CD14-positive monocyte (primary cell): ENCODE data around the gene UBASH3B. TPM values are rescaled to one million over a fixed set of nuclear protein-coding genes. Genes with fewer than 3 reads are reported as not detected.

Source experiments
- DNase-seq, 3 donors: peaks; one replicate each; pipeline ENCODE4 v3.0.0-alpha.2; 2011 to 2022
- H2AFZ ChIP-seq: 2 replicates; pipeline ENCODE4 v1.6.0; 2012; ENCODE audit warnings: mild to moderate bottlenecking, low read depth, low read length, inconsistent platforms; ENCODE audit not compliant: insufficient read depth, poor library complexity, severe bottlenecking
- H3K27ac ChIP-seq, 2 donors: 1 replicate in 1 of 2; 2 replicates in 1 of 2; pipeline ENCODE4 v1.5.1; 2012 to 2013; ENCODE audit warnings: low read length in 2 of 2, control low read depth in 1 of 2, inconsistent platforms in 1 of 2, low read depth in 1 of 2, mild to moderate bottlenecking in 1 of 2
- H3K27me3 ChIP-seq, 2 donors: one replicate each; pipeline versions ENCODE4 v1.6.0 to v1.6.1; 2011 to 2013; ENCODE audit warnings: low read length in 2 of 2; ENCODE audit not compliant: control insufficient read depth in 2 of 2, insufficient read depth in 2 of 2
- H3K36me3 ChIP-seq, 2 donors: replicated peaks in 1 of 2; 1 replicate in 1 of 2; 2 replicates in 1 of 2; pipeline versions ENCODE4 v1.5.1 to v1.6.1; 2012 to 2013; ENCODE audit warnings: low read length in 2 of 2, control low read depth in 1 of 2, inconsistent platforms in 1 of 2, mild to moderate bottlenecking in 1 of 2; ENCODE audit not compliant: insufficient read depth in 2 of 2, control insufficient read depth in 1 of 2
- H3K4me1 ChIP-seq, 2 donors: 1 replicate in 1 of 2; 2 replicates in 1 of 2; pipeline versions ENCODE4 v1.5.1 to v1.6.1; 2012 to 2013; ENCODE audit warnings: low read length in 2 of 2, control low read depth in 1 of 2, inconsistent platforms in 1 of 2, mild to moderate bottlenecking in 1 of 2, moderate library complexity in 1 of 2; ENCODE audit not compliant: insufficient read depth in 2 of 2, control insufficient read depth in 1 of 2
- H3K4me2 ChIP-seq: replicated peaks from 2 replicates; pipeline ENCODE3; 2012; ENCODE audit warnings: low read length, moderate library complexity, mild to moderate bottlenecking; ENCODE audit not compliant: poor library complexity, severe bottlenecking; ENCODE audit errors: extremely low read depth
- H3K4me3 ChIP-seq, 3 experiments: fragments of 200-600 bp in 1 of 3; sonication (generic) in 1 of 3; replicated peaks in 1 of 3; 1 replicate in 2 of 3; 2 replicates in 1 of 3; pipeline ENCODE4 v1.5.1; 2011 to 2013; ENCODE audit warnings: low read length in 3 of 3, mild to moderate bottlenecking in 3 of 3, control low read depth in 2 of 3, low read depth in 2 of 3, inconsistent platforms in 1 of 3, moderate library complexity in 1 of 3
- H3K79me2 ChIP-seq: 2 replicates; pipeline ENCODE4 v1.6.0; 2012; ENCODE audit warnings: mild to moderate bottlenecking, control low read depth, inconsistent platforms, low read length, moderate library complexity; ENCODE audit not compliant: insufficient read depth
- H3K9ac ChIP-seq: 2 replicates; pipeline ENCODE4 v1.6.0; 2017; ENCODE audit warnings: low read length, mild to moderate bottlenecking; ENCODE audit not compliant: insufficient read depth, poor library complexity, severe bottlenecking
- H3K9me3 ChIP-seq, 2 donors: replicated peaks in 1 of 2; 1 replicate in 1 of 2; 2 replicates in 1 of 2; pipeline versions ENCODE4 v1.5.1 to v1.6.1; 2012 to 2013; ENCODE audit warnings: low read length in 2 of 2, control low read depth in 1 of 2; ENCODE audit not compliant: control insufficient read depth in 1 of 2, insufficient read depth in 1 of 2
- H4K20me1 ChIP-seq: 2 replicates; pipeline ENCODE4 v1.6.0; 2012; ENCODE audit warnings: mild to moderate bottlenecking, low read length, control low read depth, moderate library complexity; ENCODE audit not compliant: insufficient read depth
- H3K27ac Mint-ChIP-seq, 7 donors: one replicate each; pipeline ENCODE4 v1.8.0; 2020; ENCODE audit warnings: mild to moderate bottlenecking in 7 of 7, mixed read lengths in 7 of 7, moderate library complexity in 6 of 7, inconsistent platforms in 2 of 7
- H3K27me3 Mint-ChIP-seq, 3 donors: one replicate each; pipeline ENCODE4 v1.8.0; 2021 to 2022; ENCODE audit warnings: low read depth in 3 of 3, mild to moderate bottlenecking in 3 of 3, mixed read lengths in 3 of 3, moderate library complexity in 3 of 3, inconsistent platforms in 1 of 3
- H3K36me3 Mint-ChIP-seq, 2 donors: one replicate each; pipeline ENCODE4 v1.8.0; 2020; ENCODE audit warnings: mixed read lengths in 2 of 2, inconsistent platforms in 1 of 2, mild to moderate bottlenecking in 1 of 2
- H3K4me1 Mint-ChIP-seq: one replicate; pipeline ENCODE4 v1.8.0; 2020; ENCODE audit warnings: mild to moderate bottlenecking, mixed read lengths
- H3K4me3 Mint-ChIP-seq, 2 donors: one replicate each; pipeline ENCODE4 v1.8.0; 2020; ENCODE audit warnings: mild to moderate bottlenecking in 2 of 2, mixed read lengths in 2 of 2, moderate library complexity in 1 of 2
- H3K9me3 Mint-ChIP-seq, 7 donors: one replicate each; pipeline ENCODE4 v1.8.0; 2020 to 2022; ENCODE audit warnings: mixed read lengths in 7 of 7, mild to moderate bottlenecking in 6 of 7, moderate library complexity in 6 of 7, inconsistent platforms in 2 of 7
- CTCF ChIP-seq: fragments of 200-600 bp; IDR thresholded peaks from one replicate; pipeline ENCODE4 v1.8.0; 2022; ENCODE audit warnings: antibody characterized with exemption, mild to moderate bottlenecking
- WGBS: methylation state at CpG from one replicate; pipeline ENCODE4 v1.1.5; 2013; ENCODE audit warnings: missing lambda C conversion rate; ENCODE audit not compliant: insufficient coverage; 5-methylcytosine and 5-hydroxymethylcytosine counted together
- intact Hi-C, 2 donors: fragments of 100-400 bp; cut with micrococcal nuclease; formaldehyde crosslinking; loops; one replicate each; pipeline versions ENCODE4 v1.15.0 to v1.15.1; 2023
- polyA plus RNA-seq, 3 donors: library from polyadenylated mRNA; depleted of rRNA in 1 of 3; unstranded in 2 of 3; stranded (reverse) in 1 of 3; fragments of 300-500 nt in 2 of 3; fragments of >200 nt in 1 of 3; fragmentation: Illumina TruSeq in 2 of 3; gene quantifications; 1 replicate in 2 of 3; 2 replicates in 1 of 3; pipeline ENCODE4 v1.2.3, GENCODE V29; 2012 to 2021

The UBASH3B gene
- polyA plus RNA-seq, 3 donors: 3.3 to 13.5 (median 7.1) TPM

DNA sequence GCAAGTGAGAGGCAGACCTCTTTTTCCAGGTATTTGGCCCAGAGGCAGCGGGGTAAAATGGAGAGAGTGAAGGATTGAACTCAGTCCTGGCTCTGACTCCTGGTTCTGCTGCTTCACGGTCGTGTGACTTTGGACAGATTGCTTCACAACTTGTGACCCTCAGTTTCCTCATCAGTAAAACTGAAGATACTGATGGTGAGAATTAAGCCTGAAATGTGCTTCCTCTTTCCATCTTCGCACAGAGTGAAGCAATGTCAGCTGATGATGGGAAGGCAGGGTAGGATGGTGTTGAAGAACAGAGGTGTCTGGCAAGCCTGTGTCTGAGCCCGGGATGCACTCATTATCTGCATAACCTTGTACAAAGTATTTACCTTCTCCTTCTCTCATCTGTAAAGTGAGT is 59.0 kb downstream of the UBASH3B start:
- intact Hi-C loops: loop anchor here (2.0 to 5.0 kb wide), 2 partner anchors 32 to 33 kb away; no protein-coding TSS in a partner anchor
- Mint-ChIP-seq H3K27me3 (peaks cover 0 to 2% (median 0%) of the 10 kb centered on the region in 3 donors), H3K4me1 (peaks cover 85% of the 10 kb centered on the region), H3K4me3 (no peak overlapping the region), H3K27ac (peak overlapping the region; percentile 93 to 98 (median 97)), H3K36me3 (peaks cover 6 to 8% of the 10 kb centered on the region in 2 donors), H3K9me3 (peaks cover 0 to 13% (median 5%) of the 10 kb centered on the region in 7 donors)
- WGBS: 20% methylated on average over 3 of the region's 5 CpGs
- no peak for TF ChIP-seq CTCF
- Histone ChIP-seq H3K79me2 (peaks cover 54% of the 10 kb centered on the region), H4K20me1 (no peaks in the 10 kb centered on the region), H3K4me1 (peaks cover 70 to 85% of the 10 kb centered on the region in 2 donors), H3K4me2 (no peak overlapping the region), H2AFZ (no peak overlapping the region), H3K27ac (peak overlapping the region; percentile 76 to 93), H3K9ac (peak overlapping the region; percentile 45), H3K4me3 (no peak overlapping the region), H3K27me3 (no peaks in the 10 kb centered on the region), H3K9me3 (peaks cover 0 to 5% of the 10 kb centered on the region in 2 donors), H3K36me3 (no peaks in the 10 kb centered on the region)
- peak; percentile 92 to 97 (median 96) for DNase-seq

DNA sequence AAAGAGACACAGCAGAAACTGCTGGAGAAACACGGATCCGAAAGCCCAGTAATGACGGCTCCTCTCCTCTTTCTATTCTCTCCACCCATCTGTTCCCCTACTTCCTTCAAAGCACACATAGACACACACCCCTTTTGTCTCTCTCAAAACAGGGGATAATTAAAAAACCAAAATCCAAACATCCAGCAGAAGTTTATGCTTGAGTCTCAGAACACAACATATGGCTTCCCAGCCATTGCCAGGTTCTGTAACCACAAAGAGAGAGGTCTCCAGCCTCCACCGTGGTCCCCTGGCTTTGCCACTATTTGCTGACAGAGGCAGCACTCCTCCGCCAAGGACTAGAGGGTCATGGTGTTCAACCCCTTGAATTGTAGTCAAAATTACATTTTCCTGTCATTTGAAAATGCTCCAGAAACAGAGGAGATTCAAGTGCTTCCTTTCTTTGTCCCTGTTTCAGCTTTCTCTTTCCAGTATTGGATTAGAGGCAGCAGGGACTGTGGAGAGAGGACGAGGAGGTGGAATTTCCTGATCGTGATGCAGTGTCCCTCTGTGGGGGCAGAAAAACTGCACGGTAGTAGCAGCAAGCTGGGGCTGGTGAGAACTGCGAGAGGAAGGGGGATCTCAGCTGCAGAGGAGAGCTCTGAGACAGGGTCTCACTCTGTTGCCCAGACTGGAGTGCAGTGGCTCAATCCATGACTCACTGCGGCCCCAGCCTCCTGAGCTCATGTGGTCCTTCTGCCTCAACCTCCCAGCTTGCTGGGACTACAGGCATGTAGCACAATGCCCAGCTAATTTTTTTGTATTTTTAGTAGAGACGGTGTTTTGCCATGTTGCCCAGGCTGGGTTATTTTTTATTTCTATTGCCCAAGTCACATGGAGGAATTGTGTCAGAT is 60.3 kb downstream of the UBASH3B start:
- Mint-ChIP-seq H3K27me3 (peaks cover 0 to 3% (median 0%) of the 10 kb centered on the region in 3 donors), H3K4me1 (peaks cover 79% of the 10 kb centered on the region), H3K9me3 (peaks cover 0 to 13% (median 5%) of the 10 kb centered on the region in 7 donors), H3K27ac (peak overlapping the region; percentile 93 to 98 (median 97)), H3K4me3 (peak overlapping the region; percentile 13 to 71), H3K36me3 (peaks cover 15 to 16% of the 10 kb centered on the region in 2 donors)
- peaks cover 67 to 79% of the 10 kb centered on the region in 2 donors for H3K4me1 ChIP-seq
- intact Hi-C loops: loop anchor here in 1 of 2 donors (2.0 kb wide), 1 partner anchor 31 kb away; no protein-coding TSS in a partner anchor
- no peak overlapping the region for H3K4me2 ChIP-seq
- WGBS: 20% methylated on average over 9 of the region's 11 CpGs
- H3K9ac ChIP-seq: no peak overlapping the region
- H3K4me3 ChIP-seq: no peak overlapping the region
- H2AFZ ChIP-seq: no peak overlapping the region
- no peaks in the 10 kb centered on the region for H3K36me3 ChIP-seq
- DNase-seq: peak in 2 of 3 donors; percentile 65 to 69
- H3K27me3 ChIP-seq: no peaks in the 10 kb centered on the region
- no peaks in the 10 kb centered on the region for H4K20me1 ChIP-seq
- peaks cover 53% of the 10 kb centered on the region for H3K79me2 ChIP-seq
- no peak for TF ChIP-seq CTCF
- peaks cover 0 to 5% of the 10 kb centered on the region in 2 donors for H3K9me3 ChIP-seq
- H3K27ac ChIP-seq: peak overlapping the region; percentile 76 to 93
